Fibroblast of pulmonary artery (primary cell): ENCODE results near the gene DUSP8.

Experiments
- DNase-seq: peaks from one replicate; pipeline ENCODE4 v3.0.0-alpha.2; 2010; ENCODE audit warnings: low read depth
- H3K4me3 ChIP-seq: replicated peaks from 2 replicates; pipeline ENCODE4 v1.5.1; 2011; ENCODE audit warnings: low read depth, mild to moderate bottlenecking, control low read depth, low read length, moderate library complexity
- CTCF ChIP-seq: IDR thresholded peaks from 2 replicates; pipeline ENCODE4 v1.5.1; 2011; ENCODE audit warnings: mild to moderate bottlenecking, control low read depth, low read length, inconsistent platforms; ENCODE audit errors: missing control alignments

Gene DUSP8

GRCh38 chr11:1532014-1532586 lies 40.0 kb downstream of the DUSP8 start:
- no peak overlapping the region for H3K4me3 ChIP-seq
- no peak for TF ChIP-seq CTCF
- DNase-seq = no peak

GRCh38 chr11:1531449-1532013 lies 40.5 kb downstream of the DUSP8 start:
- no peak for TF ChIP-seq CTCF
- H3K4me3 ChIP-seq = no peak overlapping the region
- DNase-seq = no peak

- no peak for TF ChIP-seq CTCF
- DNase-seq = no peak
- H3K4me3 ChIP-seq = no peak overlapping the region
Observed at GRCh38 chr11:1530686-1531448, 41.2 kb downstream of the DUSP8 start.

- no peak for TF ChIP-seq CTCF
- H3K4me3 ChIP-seq = no peak overlapping the region
- DNase-seq = no peak
Observed at GRCh38 chr11:1529774-1530173, 42.3 kb downstream of the DUSP8 start.

- TF ChIP-seq CTCF = no peak
- DNase-seq = no peak
- no peak overlapping the region for H3K4me3 ChIP-seq
Observed at GRCh38 chr11:1529286-1529685, 42.8 kb downstream of the DUSP8 start.

GRCh38 chr11:1528710-1529109 lies 43.4 kb downstream of the DUSP8 start:
- no peak overlapping the region for H3K4me3 ChIP-seq
- TF ChIP-seq CTCF = no peak
- no peak for DNase-seq
